SU-DHL-6 (cell line): ENCODE data around the gene GARNL3.

Experiments
- EZH2phosphoT487 ChIP-seq: fragments of 200-600 bp; sonication (generic), shearing (Covaris generic); conservative IDR thresholded peaks from 2 replicates; pipeline ENCODE4 v1.6.1; 2018; ENCODE audit warnings: mild to moderate bottlenecking, antibody characterized with exemption, low read length, moderate library complexity, mixed read lengths
- TF ChIP-seq, protein P1 (sequence below): fragments of 200-600 bp; sonication (generic); IDR thresholded peaks from one replicate; pipeline ENCODE4 v1.5.1; 2017; ENCODE audit warnings: antibody characterized with exemption, mild to moderate bottlenecking, low read length, moderate library complexity; ENCODE audit not compliant: insufficient read depth, poor library complexity, severe bottlenecking

DNA sequence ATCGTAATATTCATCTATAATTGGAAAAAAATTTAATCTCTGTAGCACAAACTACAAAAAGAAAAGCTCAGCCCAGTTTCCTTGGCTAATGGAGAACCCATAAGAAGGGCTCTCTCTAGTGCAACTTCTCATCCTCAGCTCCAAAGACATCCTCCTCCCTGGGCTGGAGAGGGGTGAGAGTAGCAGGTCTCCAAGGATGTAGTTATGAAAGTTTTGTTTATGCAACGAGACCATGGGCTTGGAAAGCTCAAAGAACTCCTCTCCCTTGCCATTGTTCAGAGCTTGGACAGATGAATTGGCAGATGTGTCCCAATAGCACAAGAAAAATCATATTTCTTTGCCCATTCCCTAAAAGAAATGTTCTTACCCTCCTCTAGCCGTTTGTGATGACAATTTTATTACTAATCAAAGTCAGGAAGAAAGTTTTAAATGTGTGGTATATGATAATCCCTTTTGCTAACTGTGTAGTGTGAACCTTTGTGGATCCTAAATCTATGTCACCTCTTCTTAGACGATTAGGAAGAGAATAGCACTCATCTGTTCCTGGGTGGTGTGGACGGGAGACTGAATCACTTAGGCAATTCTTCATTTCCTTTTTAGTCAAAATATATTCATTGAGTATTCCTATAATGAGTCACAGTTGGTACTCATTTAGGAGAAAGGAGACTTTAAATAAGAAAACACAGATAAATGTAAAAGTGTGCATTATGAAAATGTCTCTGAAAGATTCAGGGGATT, 52.2 kb downstream of the GARNL3 start:
- TF ChIP-seq, protein P1, sequence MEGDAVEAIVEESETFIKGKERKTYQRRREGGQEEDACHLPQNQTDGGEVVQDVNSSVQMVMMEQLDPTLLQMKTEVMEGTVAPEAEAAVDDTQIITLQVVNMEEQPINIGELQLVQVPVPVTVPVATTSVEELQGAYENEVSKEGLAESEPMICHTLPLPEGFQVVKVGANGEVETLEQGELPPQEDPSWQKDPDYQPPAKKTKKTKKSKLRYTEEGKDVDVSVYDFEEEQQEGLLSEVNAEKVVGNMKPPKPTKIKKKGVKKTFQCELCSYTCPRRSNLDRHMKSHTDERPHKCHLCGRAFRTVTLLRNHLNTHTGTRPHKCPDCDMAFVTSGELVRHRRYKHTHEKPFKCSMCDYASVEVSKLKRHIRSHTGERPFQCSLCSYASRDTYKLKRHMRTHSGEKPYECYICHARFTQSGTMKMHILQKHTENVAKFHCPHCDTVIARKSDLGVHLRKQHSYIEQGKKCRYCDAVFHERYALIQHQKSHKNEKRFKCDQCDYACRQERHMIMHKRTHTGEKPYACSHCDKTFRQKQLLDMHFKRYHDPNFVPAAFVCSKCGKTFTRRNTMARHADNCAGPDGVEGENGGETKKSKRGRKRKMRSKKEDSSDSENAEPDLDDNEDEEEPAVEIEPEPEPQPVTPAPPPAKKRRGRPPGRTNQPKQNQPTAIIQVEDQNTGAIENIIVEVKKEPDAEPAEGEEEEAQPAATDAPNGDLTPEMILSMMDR = no peak
- no peak for TF ChIP-seq EZH2phosphoT487
